Measurements from ENCODE around the gene ARSB.

GRCh38 chr5:78907255-78907891, 77.7 kb downstream of the ARSB start:
- TF ChIP-seq CTCF (conservative IDR thresholded peaks at IDR 0.05): no peak
- TF ChIP-seq EZH2 (IDR thresholded peaks at IDR 0.05; ENCODE audit: low read depth): no peak

All from PC-9 (cell line).